ENCODE data around the gene SLC15A5. TPM values are rescaled to one million over a fixed set of nuclear protein-coding genes. Genes with fewer than 3 reads are reported as not detected.

Gene SLC15A5
- total RNA-seq, 1 donor from 2014 or later = not detected

GRCh38 chr12:16158050-16158449 is 119.4 kb downstream of the SLC15A5 start:
- DNase-seq (ENCODE audit: extremely low spot score, unreplicated experiment) = no peak
- Mint-ChIP-seq H3K36me3 (ENCODE audit: unreplicated experiment) (no peaks in the 10 kb centered on the region), H3K27ac (ENCODE audit: unreplicated experiment) (no peak overlapping the region), H3K4me1 (ENCODE audit: unreplicated experiment) (no peaks in the 10 kb centered on the region), H3K27me3 (ENCODE audit: unreplicated experiment) (peaks cover 23% of the 10 kb centered on the region), H3K9me3 (ENCODE audit: unreplicated experiment) (no peaks in the 10 kb centered on the region), H3K4me3 (ENCODE audit: unreplicated experiment) (no peak overlapping the region)
- TF ChIP-seq CTCF (IDR thresholded peaks at IDR 0.05) = no peak

- Mint-ChIP-seq H3K36me3 (ENCODE audit: unreplicated experiment) (no peaks in the 10 kb centered on the region), H3K9me3 (ENCODE audit: unreplicated experiment) (no peaks in the 10 kb centered on the region), H3K4me3 (ENCODE audit: unreplicated experiment) (no peak overlapping the region), H3K27me3 (ENCODE audit: unreplicated experiment) (peaks cover 21% of the 10 kb centered on the region), H3K4me1 (ENCODE audit: unreplicated experiment) (no peaks in the 10 kb centered on the region), H3K27ac (ENCODE audit: unreplicated experiment) (no peak overlapping the region)
- no peak for TF ChIP-seq CTCF (IDR thresholded peaks at IDR 0.05)
- no peak for DNase-seq (ENCODE audit: extremely low spot score, unreplicated experiment)
Measured at GRCh38 chr12:16155938-16156337, 121.5 kb downstream of the SLC15A5 start.

- no peaks in the 10 kb centered on the region for H3K9me3 Mint-ChIP-seq (ENCODE audit: unreplicated experiment)
- H3K4me1 Mint-ChIP-seq (ENCODE audit: unreplicated experiment) = no peaks in the 10 kb centered on the region
- DNase-seq (ENCODE audit: extremely low spot score, unreplicated experiment) = no peak
- TF ChIP-seq CTCF (IDR thresholded peaks at IDR 0.05) = no peak
- H3K27ac Mint-ChIP-seq (ENCODE audit: unreplicated experiment) = no peak overlapping the region
- H3K27me3 Mint-ChIP-seq (ENCODE audit: unreplicated experiment) = peaks cover 15% of the 10 kb centered on the region
- H3K36me3 Mint-ChIP-seq (ENCODE audit: unreplicated experiment) = no peaks in the 10 kb centered on the region
- H3K4me3 Mint-ChIP-seq (ENCODE audit: unreplicated experiment) = no peak overlapping the region
Measured at GRCh38 chr12:16154990-16155389, 122.5 kb downstream of the SLC15A5 start.

GRCh38 chr12:16152885-16153673 is 124.4 kb downstream of the SLC15A5 start:
- Mint-ChIP-seq H3K36me3 (ENCODE audit: unreplicated experiment) (no peaks in the 10 kb centered on the region), H3K4me3 (ENCODE audit: unreplicated experiment) (no peak overlapping the region), H3K27ac (ENCODE audit: unreplicated experiment) (no peak overlapping the region), H3K27me3 (ENCODE audit: unreplicated experiment) (peaks cover 4% of the 10 kb centered on the region), H3K4me1 (ENCODE audit: unreplicated experiment) (no peaks in the 10 kb centered on the region), H3K9me3 (ENCODE audit: unreplicated experiment) (no peaks in the 10 kb centered on the region)
- DNase-seq (ENCODE audit: extremely low spot score, unreplicated experiment) = no peak
- TF ChIP-seq CTCF (IDR thresholded peaks at IDR 0.05) = no peak

GRCh38 chr12:16150276-16150675 is 127.2 kb downstream of the SLC15A5 start:
- Mint-ChIP-seq H3K27ac (ENCODE audit: unreplicated experiment) (no peak overlapping the region), H3K36me3 (ENCODE audit: unreplicated experiment) (no peaks in the 10 kb centered on the region), H3K4me1 (ENCODE audit: unreplicated experiment) (no peaks in the 10 kb centered on the region), H3K9me3 (ENCODE audit: unreplicated experiment) (no peaks in the 10 kb centered on the region), H3K4me3 (ENCODE audit: unreplicated experiment) (no peak overlapping the region), H3K27me3 (ENCODE audit: unreplicated experiment) (peaks cover 3% of the 10 kb centered on the region)
- no peak for DNase-seq (ENCODE audit: extremely low spot score, unreplicated experiment)
- TF ChIP-seq CTCF (IDR thresholded peaks at IDR 0.05) = no peak

Measured in osteocyte (in vitro differentiated cells).